Ascending aorta (tissue), 1 donor: ENCODE data around the gene LCE2B. TPM values are rescaled to one million over a fixed set of nuclear protein-coding genes. Genes with fewer than 3 reads are reported as not detected.

Experiments
- total RNA-seq: library from RNA; depleted of rRNA; stranded (reverse); fragments of >200 nt; gene quantifications from one replicate; pipeline ENCODE4 v1.1.0, GENCODE V29; 2016

Gene LCE2B
- total RNA-seq, 1 donor from 2014 or later = not detected

Other genes with a start within 250 kb of the LCE2B start
- not detected for gene LCE5A, start 175.3 kb upstream of the LCE2B start, total RNA-seq
- gene CRCT1, start 171.6 kb upstream of the LCE2B start, total RNA-seq = not detected
- gene LCE3E, start 119.3 kb upstream of the LCE2B start, total RNA-seq = not detected
- not detected for gene LCE3D, start 105.6 kb upstream of the LCE2B start, total RNA-seq
- gene LCE3C, start 85.9 kb upstream of the LCE2B start, total RNA-seq = not detected
- not detected for gene LCE3B, start 72.3 kb upstream of the LCE2B start, total RNA-seq
- gene LCE3A, start 63.0 kb upstream of the LCE2B start, total RNA-seq = not detected
- gene LCE2D, start 22.7 kb upstream of the LCE2B start, total RNA-seq = not detected
- gene LCE2C, start 10.8 kb upstream of the LCE2B start, total RNA-seq = not detected
- not detected for gene LCE2A, start 12.2 kb downstream of the LCE2B start, total RNA-seq
- gene LCE4A, start 22.0 kb downstream of the LCE2B start, total RNA-seq = not detected
- not detected for gene KPRP, start 71.9 kb downstream of the LCE2B start, total RNA-seq
- not detected for gene LCE1F, start 89.0 kb downstream of the LCE2B start, total RNA-seq
- not detected for gene LCE1E, start 100.1 kb downstream of the LCE2B start, total RNA-seq
- gene LCE1D, start 110.6 kb downstream of the LCE2B start, total RNA-seq = not detected
- not detected for gene LCE1C, start 120.5 kb downstream of the LCE2B start, total RNA-seq
- not detected for gene LCE1B, start 125.8 kb downstream of the LCE2B start, total RNA-seq
- not detected for gene LCE1A, start 141.3 kb downstream of the LCE2B start, total RNA-seq
- not detected for gene LCE6A, start 156.7 kb downstream of the LCE2B start, total RNA-seq
- gene LCE7A, start 173.9 kb downstream of the LCE2B start, total RNA-seq = not detected
- gene SMCP, start 192.2 kb downstream of the LCE2B start, total RNA-seq = not detected
- gene IVL, start 222.4 kb downstream of the LCE2B start, total RNA-seq = not detected